GM12873 (cell line): ENCODE results near the gene ZC3H15.

Source experiments
- CTCF ChIP-seq: IDR thresholded peaks from 2 replicates; pipeline ENCODE4 v1.5.1; 2012; ENCODE audit warnings: low read depth, mild to moderate bottlenecking, moderate library complexity, low read length, control low read depth; ENCODE audit not compliant: insufficient read depth; ENCODE audit errors: missing control alignments

The ZC3H15 gene

GRCh38 chr2:186485871-186486650, at the start of gene ZC3H15:
TSS of gene ZC3H15 (plus strand) at chr2:186486260. CDS start at chr2:186486383, 123 bp downstream.
- no peak for TF ChIP-seq CTCF

- no peak for TF ChIP-seq CTCF
Measured at GRCh38 chr2:186437719-186438118, 48.3 kb upstream of the ZC3H15 start.

GRCh38 chr2:186440506-186440905, 45.6 kb upstream of the ZC3H15 start:
- TF ChIP-seq CTCF, result no peak

- TF ChIP-seq CTCF, result no peak
Measured at GRCh38 chr2:186442885-186443284, 43.2 kb upstream of the ZC3H15 start.

- TF ChIP-seq CTCF, result no peak
Measured at GRCh38 chr2:186443851-186444250, 42.2 kb upstream of the ZC3H15 start.

- TF ChIP-seq CTCF, result no peak
Measured at GRCh38 chr2:186445506-186445905, 40.6 kb upstream of the ZC3H15 start.

- TF ChIP-seq CTCF, result no peak
Measured at GRCh38 chr2:186455613-186456012, 30.4 kb upstream of the ZC3H15 start.
